Thymus (tissue), 14 donors: ENCODE measurements around the gene EPHA2. TPM values are rescaled to one million over a fixed set of nuclear protein-coding genes. Genes with fewer than 3 reads are reported as not detected.

ENCODE experiments used
- DNase-seq, 9 donors: peaks; one replicate each; pipeline ENCODE4 v3.0.0-alpha.2; 2013; ENCODE audit warnings: low spot score in 9 of 9, low read depth in 6 of 9, missing footprints in 1 of 9
- H3K27ac ChIP-seq, 2 donors: one replicate each; pipeline ENCODE4 v1.5.1; 2013; ENCODE audit warnings: control low read depth in 1 of 2, low read depth in 1 of 2, low read length in 1 of 2, mild to moderate bottlenecking in 1 of 2, moderate library complexity in 1 of 2
- H3K27me3 ChIP-seq, 2 donors: one replicate each; pipeline ENCODE4 v1.5.1; 2013; ENCODE audit warnings: low read length in 1 of 2; ENCODE audit not compliant: control insufficient read depth in 2 of 2, insufficient read depth in 1 of 2
- H3K36me3 ChIP-seq, 2 donors: one replicate each; pipeline ENCODE4 v1.5.1; 2013; ENCODE audit warnings: low read length in 1 of 2, mild to moderate bottlenecking in 1 of 2, moderate library complexity in 1 of 2; ENCODE audit not compliant: control insufficient read depth in 2 of 2, insufficient read depth in 2 of 2
- H3K4me1 ChIP-seq, 2 donors: one replicate each; pipeline ENCODE4 v1.5.1; 2013; ENCODE audit warnings: low read length in 2 of 2; ENCODE audit not compliant: control insufficient read depth in 2 of 2, insufficient read depth in 2 of 2
- H3K4me3 ChIP-seq, 2 donors: one replicate each; pipeline ENCODE4 v1.5.1; 2013; ENCODE audit warnings: low read length in 2 of 2, control low read depth in 1 of 2, mild to moderate bottlenecking in 1 of 2
- H3K9me3 ChIP-seq, 2 donors: one replicate each; pipeline ENCODE4 v1.5.1; 2013; ENCODE audit warnings: low read length in 1 of 2, mild to moderate bottlenecking in 1 of 2; ENCODE audit not compliant: control insufficient read depth in 2 of 2, insufficient read depth in 1 of 2
- WGBS: extraction: QIAGEN DNeasy Blood & Tissue Kit; methylation state at CpG from one replicate; pipeline ENCODE4 v1.1.7; 2013; 5-methylcytosine and 5-hydroxymethylcytosine counted together
- long read RNA-seq, 10 donors: transcript quantifications; one replicate each; lab custom pipeline, GENCODE V29; 2026
- polyA plus RNA-seq: library from polyadenylated mRNA; stranded (reverse); fragments of 200-250 nt; gene quantifications from one replicate; pipeline ENCODE4 v1.2.3, GENCODE V29; 2013
- total RNA-seq: library from RNA; stranded (reverse); fragments of 120-200 nt; gene quantifications from one replicate; pipeline ENCODE4 v1.2.4, GENCODE V29; 2013
- donor health status: healthy.

EPHA2 gene
- total RNA-seq (1.4 TPM), polyA plus RNA-seq (6.2 TPM)
- long read RNA-seq, donor 1 = 0 reads
- long read RNA-seq, donor 2, partial matches to known transcripts = 0 of 1 reads
- long read RNA-seq, donor 2, other reads (novel, unspliced or antisense) = 0 of 1 reads
- long read RNA-seq, donor 3 = 0 reads
- long read RNA-seq, donor 4 = 0 reads
- long read RNA-seq, donor 5, partial matches to known transcripts = 0 of 1 reads
- long read RNA-seq, donor 5, other reads (novel, unspliced or antisense) = 0 of 1 reads
- long read RNA-seq, donor 6 = 0 reads
- long read RNA-seq, donor 7 = 0 reads
- long read RNA-seq, donor 8 = 0 reads
- long read RNA-seq, donor 9 = 0 reads
- long read RNA-seq, donor 10 = 0 reads

DNA sequence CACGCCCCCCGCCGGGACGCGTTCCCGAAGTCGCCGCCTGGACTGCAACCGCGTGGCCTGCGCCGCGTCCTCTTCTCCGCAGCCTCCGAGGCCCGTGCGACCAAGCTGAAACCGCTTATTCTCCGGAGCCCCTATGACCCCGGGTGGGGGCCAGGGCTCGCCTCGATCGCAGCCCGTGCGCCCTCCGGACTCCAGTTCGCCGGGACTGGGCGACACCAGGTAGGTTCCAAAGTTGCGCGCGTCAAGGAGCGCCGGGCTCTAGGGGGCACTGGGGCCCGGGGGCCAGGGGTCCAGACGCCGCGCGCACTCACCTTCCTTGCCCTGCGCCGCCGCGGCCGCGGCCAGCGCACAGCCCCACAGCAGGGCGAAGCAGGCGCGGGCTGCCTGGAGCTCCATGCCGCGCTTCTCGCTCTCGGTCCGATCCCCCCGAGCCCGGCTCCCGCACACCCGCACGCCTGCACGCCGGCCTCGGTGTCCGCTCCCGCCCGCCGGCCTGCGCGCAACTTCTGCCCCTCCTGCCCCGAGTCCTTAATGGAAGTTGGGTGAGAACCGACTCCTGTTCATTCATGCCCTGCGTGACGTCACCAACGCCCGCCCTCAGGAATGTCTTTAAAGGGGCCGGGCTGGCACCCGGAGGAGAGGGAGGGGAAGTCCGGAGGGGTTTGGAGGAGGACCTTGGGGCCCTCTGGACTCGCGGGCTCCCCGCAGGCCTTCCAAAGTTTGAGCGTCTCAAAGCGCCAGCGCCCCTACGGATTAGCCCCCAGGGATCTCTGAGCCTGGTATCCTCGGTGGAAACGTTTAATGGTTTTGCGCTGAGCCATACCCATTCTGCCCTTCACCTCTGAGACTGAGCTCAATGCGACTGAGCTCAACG lies at the start of gene EPHA2:
EPHA2 (minus strand) TSS at position 533 of the 874 bp plus-strand sequence; CDS start at position 396, 137 bp downstream.
- peaks cover 54 to 98% of the 10 kb centered on the region in 2 donors for H3K4me1 ChIP-seq
- H3K4me3 ChIP-seq = peak within 1 kb of the TSS; percentile 29 to 36
- no peaks in the 10 kb centered on the region for H3K36me3 ChIP-seq
- H3K9me3 ChIP-seq = peaks cover 0 to 25% of the 10 kb centered on the region in 2 donors
- 7% methylated on average over 89 of the region's 89 CpGs for WGBS
- peaks cover 41 to 66% of the 10 kb centered on the region in 2 donors for H3K27me3 ChIP-seq
- peak within 1 kb of the TSS in 1 of 2 donors; percentile 43 for H3K27ac ChIP-seq
- DNase-seq = peak in 1 of 9 donors; percentile 45

DNA sequence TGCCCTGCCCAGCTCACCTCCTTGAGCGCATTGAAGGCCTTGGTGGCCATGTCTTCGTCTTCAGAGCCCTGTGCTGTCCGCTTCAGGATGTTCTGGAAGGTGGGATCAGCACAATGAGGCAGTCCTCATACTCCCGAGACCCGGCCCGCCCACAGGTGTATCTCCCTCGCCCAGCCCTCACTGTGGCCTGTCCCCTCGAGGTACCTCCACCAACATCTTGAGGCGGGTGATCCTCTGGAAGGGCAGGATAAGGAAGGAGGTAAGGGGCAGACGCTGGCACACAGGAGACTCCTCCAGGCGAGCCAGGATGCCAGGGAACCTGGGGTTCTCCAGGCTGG lies 49.4 kb upstream of the EPHA2 start:
- H3K27ac ChIP-seq = no peak overlapping the region
- no peak for DNase-seq

DNA sequence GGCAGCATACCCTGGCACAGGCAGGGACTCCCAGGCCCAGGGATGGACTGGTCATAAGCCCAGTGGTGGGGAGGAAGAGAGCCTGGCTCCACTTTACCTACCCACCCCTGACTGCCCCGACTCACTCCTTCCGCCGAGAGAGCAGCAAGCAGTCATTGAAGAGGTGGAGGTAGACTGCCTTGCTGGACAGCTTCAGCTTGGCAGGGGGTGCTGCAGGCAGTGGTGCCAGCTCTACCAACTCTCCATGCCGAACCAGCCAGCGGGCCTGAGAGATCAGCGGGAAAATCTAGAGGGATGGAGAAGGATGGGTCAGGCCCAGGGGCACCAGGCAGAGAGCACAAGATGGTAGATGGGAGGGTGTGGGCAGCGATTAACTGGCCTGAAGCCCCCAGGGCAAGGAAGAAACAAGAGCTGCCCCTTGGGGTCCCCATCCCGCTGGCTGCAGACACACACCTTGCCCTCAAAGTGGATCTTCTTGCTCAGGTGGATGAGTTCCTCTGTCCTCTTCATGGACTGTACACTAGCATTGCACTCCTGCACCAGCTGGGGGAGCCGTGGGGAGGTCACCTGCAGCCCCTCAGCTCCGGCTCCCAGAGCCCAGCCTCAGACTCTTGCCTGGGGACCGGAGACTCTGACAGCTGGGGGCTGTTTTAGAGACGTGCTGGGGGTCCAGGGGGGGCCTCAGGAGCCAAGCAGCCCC lies 48.9 kb upstream of the EPHA2 start:
- H3K36me3 ChIP-seq = peaks cover 0 to 10% of the 10 kb centered on the region in 2 donors
- H3K27me3 ChIP-seq = peaks cover 0 to 8% of the 10 kb centered on the region in 2 donors
- peak in 3 of 9 donors; percentile 15 to 55 (median 45) for DNase-seq
- H3K4me3 ChIP-seq = no peak overlapping the region
- 85% methylated on average over 12 of the region's 12 CpGs for WGBS
- peaks cover 10 to 20% of the 10 kb centered on the region in 2 donors for H3K4me1 ChIP-seq
- H3K9me3 ChIP-seq = peaks cover 0 to 4% of the 10 kb centered on the region in 2 donors
- H3K27ac ChIP-seq = no peak overlapping the region

More for the DNA sequence above, 49.4 kb upstream of the EPHA2 start:
- Histone ChIP-seq H3K27me3 (peaks cover 0 to 8% of the 10 kb centered on the region in 2 donors), H3K36me3 (peaks cover 0 to 10% of the 10 kb centered on the region in 2 donors), H3K4me1 (peaks cover 10 to 20% of the 10 kb centered on the region in 2 donors), H3K4me3 (no peak overlapping the region), H3K9me3 (peaks cover 0 to 4% of the 10 kb centered on the region in 2 donors)
- WGBS = 99% methylated on average over 11 of the region's 11 CpGs

DNA sequence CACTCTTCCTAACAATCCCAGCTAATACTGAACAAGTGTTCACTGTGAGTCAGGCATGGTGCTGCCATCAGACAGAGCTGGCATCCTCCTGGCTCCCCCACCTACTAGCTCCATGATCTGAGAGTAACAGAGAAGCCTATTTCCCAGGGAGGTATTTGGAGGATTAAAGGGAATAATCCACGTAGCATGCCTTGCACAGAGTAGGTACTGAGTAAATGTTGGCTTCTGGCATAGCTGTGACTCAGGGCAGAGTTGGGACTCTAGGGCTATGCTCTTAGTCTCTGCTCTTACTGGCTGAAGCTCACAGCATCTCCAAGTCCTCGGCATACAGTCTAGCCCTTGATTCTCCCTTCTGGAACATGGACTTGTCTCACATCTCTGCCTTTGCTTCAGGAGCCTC lies 48.3 kb upstream of the EPHA2 start:
- Histone ChIP-seq H3K27me3 (peaks cover 0 to 8% of the 10 kb centered on the region in 2 donors), H3K27ac (no peak overlapping the region), H3K4me1 (peaks cover 10 to 20% of the 10 kb centered on the region in 2 donors), H3K9me3 (peaks cover 0 to 4% of the 10 kb centered on the region in 2 donors), H3K4me3 (no peak overlapping the region), H3K36me3 (peaks cover 0 to 10% of the 10 kb centered on the region in 2 donors)
- WGBS = 97% methylated on average over 2 of the region's 2 CpGs
- no peak for DNase-seq

DNA sequence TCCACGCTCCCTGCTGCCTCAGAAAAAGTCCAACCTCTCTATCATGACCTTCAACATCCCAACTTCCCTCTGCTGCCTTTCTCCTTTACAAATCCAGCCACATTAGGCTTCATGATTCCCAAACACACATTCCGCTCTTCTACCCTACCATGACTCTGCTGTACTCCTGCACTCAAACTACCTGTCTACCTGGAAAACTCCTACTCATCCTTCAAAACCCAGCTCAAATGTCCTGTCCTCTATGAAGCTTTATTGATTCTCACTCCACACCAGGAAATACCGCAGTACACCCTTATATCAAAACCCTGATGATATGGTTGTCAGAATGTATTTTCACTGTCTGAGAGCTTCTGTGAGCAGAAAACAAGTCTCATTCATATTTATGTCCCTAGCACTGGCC lies 47.7 kb upstream of the EPHA2 start:
- no peak for DNase-seq
- Histone ChIP-seq H3K9me3 (peaks cover 0 to 4% of the 10 kb centered on the region in 2 donors), H3K27me3 (peaks cover 0 to 5% of the 10 kb centered on the region in 2 donors), H3K4me1 (peaks cover 10 to 20% of the 10 kb centered on the region in 2 donors), H3K27ac (no peak overlapping the region), H3K36me3 (peaks cover 0 to 10% of the 10 kb centered on the region in 2 donors), H3K4me3 (no peak overlapping the region)
- 50% methylated on average over 3 of the region's 3 CpGs for WGBS

DNA sequence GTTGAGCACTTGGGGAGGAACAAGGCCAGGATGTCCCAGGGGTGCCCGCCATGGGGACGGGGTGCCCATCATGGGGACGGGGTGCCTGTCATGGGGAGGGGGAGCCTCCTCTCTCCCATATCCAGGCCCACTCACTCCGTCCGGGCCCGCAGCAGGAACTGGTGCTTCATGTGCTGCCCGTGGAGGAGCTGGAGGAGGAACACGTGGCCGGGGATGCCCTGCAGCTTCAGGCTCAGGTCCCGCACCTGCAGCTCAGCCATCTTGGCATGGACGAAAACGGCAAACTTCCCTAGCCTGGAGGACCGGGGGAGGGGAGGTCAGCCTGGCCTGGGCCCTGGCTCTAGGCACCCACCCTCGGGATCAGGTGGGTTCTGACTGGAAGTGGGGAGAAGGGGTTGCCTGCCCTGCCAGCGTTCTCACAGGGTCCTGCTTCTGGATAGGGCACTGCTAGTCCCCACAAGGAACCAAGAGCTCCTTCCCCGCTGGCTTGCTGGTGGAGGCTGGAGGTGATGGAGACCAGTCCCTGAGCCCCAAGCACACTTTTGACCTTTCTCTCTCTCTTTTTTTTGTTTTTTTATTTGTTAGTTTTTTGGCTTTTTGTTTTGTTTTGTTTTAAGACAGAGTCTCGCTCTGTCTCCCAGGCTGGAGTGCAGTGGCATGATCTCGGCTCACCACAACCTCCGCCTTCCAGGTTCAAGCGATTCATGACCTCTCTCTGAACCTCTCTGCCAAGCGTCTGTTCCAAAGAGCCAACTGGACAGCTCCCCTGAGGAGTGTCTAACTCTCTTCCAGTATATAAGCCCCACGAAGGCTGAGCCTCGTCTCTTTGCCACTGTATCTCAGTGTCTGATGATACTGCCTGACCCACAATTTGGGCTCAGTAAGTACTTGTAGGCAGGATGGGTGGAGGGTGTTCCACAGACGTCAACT lies 46.7 kb upstream of the EPHA2 start:
- Histone ChIP-seq H3K27ac (no peak overlapping the region), H3K27me3 (peaks cover 0 to 3% of the 10 kb centered on the region in 2 donors), H3K9me3 (peaks cover 0 to 4% of the 10 kb centered on the region in 2 donors), H3K4me3 (no peak overlapping the region), H3K36me3 (peaks cover 0 to 10% of the 10 kb centered on the region in 2 donors), H3K4me1 (peaks cover 7 to 18% of the 10 kb centered on the region in 2 donors)
- no peak for DNase-seq
- 96% methylated on average over 24 of the region's 24 CpGs for WGBS

DNA sequence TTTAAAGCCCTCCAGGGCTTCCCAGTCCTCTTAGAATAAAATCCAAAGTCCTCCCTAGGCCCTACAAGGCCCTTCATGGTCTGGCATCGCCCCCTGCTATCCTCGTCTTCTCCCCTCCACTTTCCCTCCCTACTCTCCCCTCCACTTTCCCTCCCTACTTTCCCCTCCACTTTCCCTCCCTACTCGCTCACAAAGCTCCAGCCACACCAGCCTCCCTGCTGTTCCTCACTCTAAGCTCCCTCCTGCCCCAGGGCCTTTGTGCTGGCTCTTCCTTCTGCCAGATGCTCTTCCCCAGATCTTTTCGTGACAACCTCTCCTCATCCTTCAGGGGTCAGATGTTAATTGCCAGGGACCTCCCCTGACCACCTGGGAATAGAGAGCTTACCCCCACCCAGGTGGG lies 43.8 kb upstream of the EPHA2 start:
- H3K36me3 ChIP-seq = peaks cover 0 to 10% of the 10 kb centered on the region in 2 donors
- H3K9me3 ChIP-seq = no peaks in the 10 kb centered on the region
- DNase-seq = no peak
- no peaks in the 10 kb centered on the region for H3K4me1 ChIP-seq
- WGBS = 96% methylated on average over 4 of the region's 4 CpGs
- no peak overlapping the region for H3K27ac ChIP-seq
- no peak overlapping the region for H3K4me3 ChIP-seq
- H3K27me3 ChIP-seq = no peaks in the 10 kb centered on the region

DNA sequence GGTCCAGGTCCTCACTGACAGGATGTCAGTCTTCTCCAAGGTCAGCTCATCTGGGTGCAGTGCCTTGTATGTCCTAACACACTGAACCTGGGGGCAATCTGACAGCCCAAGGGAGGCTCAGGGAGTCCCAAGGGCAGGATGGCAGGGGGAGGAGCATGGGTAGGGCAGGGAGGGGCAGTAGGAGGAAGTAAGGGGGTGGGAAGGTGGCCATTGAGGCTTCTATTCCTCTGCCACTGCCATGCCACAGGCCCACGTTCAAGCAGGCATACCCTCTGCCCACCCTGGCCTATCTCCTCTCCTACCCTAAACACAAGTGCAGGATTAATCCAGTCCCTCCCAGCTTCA lies 43.3 kb upstream of the EPHA2 start:
- H3K9me3 ChIP-seq = no peaks in the 10 kb centered on the region
- H3K27ac ChIP-seq = no peak overlapping the region
- H3K4me1 ChIP-seq = no peaks in the 10 kb centered on the region
- H3K36me3 ChIP-seq = peaks cover 0 to 9% of the 10 kb centered on the region in 2 donors
- H3K4me3 ChIP-seq = no peak overlapping the region
- no peaks in the 10 kb centered on the region for H3K27me3 ChIP-seq
- 71% methylated on average over 1 of the region's 1 CpG for WGBS
- DNase-seq = no peak
